ENCODE results near the gene MEDAG.

Gene MEDAG

GRCh38 chr13:30863231-30863630 is 42.8 kb upstream of the MEDAG start:
- DNase-seq (ENCODE audit: low read depth) = no peak
- H3K4me3 ChIP-seq (ENCODE audit: low read depth, low read length) = no peak overlapping the region
- TF ChIP-seq, protein P1, sequence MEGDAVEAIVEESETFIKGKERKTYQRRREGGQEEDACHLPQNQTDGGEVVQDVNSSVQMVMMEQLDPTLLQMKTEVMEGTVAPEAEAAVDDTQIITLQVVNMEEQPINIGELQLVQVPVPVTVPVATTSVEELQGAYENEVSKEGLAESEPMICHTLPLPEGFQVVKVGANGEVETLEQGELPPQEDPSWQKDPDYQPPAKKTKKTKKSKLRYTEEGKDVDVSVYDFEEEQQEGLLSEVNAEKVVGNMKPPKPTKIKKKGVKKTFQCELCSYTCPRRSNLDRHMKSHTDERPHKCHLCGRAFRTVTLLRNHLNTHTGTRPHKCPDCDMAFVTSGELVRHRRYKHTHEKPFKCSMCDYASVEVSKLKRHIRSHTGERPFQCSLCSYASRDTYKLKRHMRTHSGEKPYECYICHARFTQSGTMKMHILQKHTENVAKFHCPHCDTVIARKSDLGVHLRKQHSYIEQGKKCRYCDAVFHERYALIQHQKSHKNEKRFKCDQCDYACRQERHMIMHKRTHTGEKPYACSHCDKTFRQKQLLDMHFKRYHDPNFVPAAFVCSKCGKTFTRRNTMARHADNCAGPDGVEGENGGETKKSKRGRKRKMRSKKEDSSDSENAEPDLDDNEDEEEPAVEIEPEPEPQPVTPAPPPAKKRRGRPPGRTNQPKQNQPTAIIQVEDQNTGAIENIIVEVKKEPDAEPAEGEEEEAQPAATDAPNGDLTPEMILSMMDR (conservative IDR thresholded peaks at IDR 0.05; ENCODE audit: low read depth, low read length) = no peak

GRCh38 chr13:30863796-30864195 is 42.3 kb upstream of the MEDAG start:
- no peak overlapping the region for H3K4me3 ChIP-seq (ENCODE audit: low read depth, low read length)
- TF ChIP-seq, protein P1 (conservative IDR thresholded peaks at IDR 0.05; ENCODE audit: low read depth, low read length) = no peak
- DNase-seq (ENCODE audit: low read depth) = no peak

DNA sequence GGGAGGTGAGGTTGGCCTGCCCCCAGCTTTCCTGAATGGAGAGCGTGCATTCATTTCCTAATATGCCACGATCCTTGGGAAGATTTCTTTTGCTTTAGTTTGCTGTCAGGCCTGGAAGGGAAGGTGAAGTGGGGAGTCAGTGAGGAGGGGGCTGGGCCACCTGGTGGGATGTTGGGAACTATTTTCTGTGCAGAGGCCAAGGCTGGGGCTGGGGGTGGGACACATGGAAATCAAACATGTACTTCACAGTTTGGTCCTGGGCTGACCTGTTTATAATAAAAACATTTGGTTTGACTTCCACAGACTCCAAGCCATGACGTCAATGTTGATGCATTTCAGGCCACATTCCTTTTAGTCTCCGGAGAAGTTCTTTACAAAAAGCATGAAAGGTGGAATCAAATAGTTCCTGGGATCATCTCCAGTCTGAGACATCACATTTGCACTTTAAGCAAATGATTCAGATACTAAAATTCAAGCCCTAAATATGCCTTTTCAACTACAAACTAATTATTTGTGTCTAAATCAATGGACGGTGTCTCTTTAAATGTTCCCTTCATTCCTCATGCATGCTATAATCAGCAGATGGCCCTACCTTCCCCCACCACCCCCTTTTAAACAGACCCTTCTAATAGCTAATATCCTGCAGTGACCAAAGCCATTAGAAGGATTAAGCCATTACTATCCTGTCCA is 41.5 kb upstream of the MEDAG start:
- no peak overlapping the region for H3K4me3 ChIP-seq (ENCODE audit: low read depth, low read length)
- TF ChIP-seq, protein P1 (conservative IDR thresholded peaks at IDR 0.05; ENCODE audit: low read depth, low read length) = no peak
- DNase-seq (ENCODE audit: low read depth) = peak; percentile 98

DNA sequence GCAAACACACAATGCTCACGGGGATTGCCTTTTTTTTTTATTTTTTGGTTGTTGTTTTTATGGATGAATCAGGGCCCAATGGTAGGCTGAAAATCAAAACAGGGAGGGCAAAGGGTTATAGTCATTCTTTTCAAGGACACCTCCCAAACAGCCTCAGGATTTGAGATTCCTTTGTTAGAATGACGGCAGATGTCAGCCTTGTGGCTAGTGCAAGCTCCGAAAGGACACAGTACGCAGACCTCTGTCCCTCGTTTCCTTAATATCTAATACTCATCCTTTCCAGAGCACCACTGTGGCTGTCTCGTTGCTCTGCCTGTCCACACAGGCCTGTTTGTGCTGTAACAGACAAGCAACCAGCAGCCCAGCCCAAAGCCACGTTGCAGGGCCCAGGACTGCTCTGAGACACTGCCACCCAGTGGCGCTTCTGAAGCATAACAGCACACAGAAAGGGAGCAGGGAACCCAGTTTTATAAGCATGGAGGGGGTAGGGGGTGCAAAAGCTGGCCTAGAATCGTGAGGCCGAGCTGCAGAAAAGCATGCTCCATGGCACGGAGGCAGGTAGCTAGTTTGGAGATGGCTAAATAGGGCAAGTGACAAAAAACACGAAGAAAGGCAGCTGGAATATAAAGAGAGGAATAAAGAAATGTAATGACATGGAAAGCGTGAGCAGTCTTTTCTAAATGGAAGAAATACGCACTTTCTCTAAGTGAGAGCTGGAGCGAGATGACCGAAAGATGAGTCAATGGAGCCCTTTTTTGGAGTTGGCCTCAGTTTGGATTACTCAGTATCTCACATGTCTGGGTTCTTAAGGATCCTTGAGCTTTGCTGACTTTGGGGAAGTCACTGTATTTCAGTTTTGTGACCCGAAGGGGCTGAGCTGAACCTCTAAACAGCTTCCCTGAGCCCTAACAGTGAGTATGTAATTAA is 40.7 kb upstream of the MEDAG start:
- no peak overlapping the region for H3K4me3 ChIP-seq (ENCODE audit: low read depth, low read length)
- TF ChIP-seq, protein P1 (conservative IDR thresholded peaks at IDR 0.05; ENCODE audit: low read depth, low read length) = peak; percentile 97
- DNase-seq (ENCODE audit: low read depth) = peak; percentile 98

DNA sequence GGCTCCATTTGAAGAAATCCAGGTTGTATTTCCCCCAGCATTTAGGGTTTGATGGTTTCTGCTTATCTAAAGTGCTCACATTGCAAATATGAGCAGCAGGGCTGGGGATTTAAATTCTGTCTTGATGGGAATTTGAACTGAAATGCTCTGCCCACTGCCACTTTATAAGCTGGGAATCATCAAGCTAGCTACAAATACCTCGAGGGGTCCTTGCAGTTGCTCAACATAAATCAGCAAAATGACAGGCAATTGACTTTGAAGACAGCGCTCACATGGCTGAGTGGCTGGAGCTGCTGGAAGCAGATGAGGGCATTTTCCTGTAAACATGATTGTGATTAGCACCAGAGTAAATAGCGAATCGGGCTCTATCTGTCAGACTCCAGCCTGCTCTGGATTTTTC is 39.4 kb upstream of the MEDAG start:
- no peak overlapping the region for H3K4me3 ChIP-seq (ENCODE audit: low read depth, low read length)
- DNase-seq (ENCODE audit: low read depth) = no peak
- TF ChIP-seq, protein P1 (conservative IDR thresholded peaks at IDR 0.05; ENCODE audit: low read depth, low read length) = no peak

- TF ChIP-seq, protein P1 (conservative IDR thresholded peaks at IDR 0.05; ENCODE audit: low read depth, low read length) = no peak
- H3K4me3 ChIP-seq (ENCODE audit: low read depth, low read length) = no peak overlapping the region
- no peak for DNase-seq (ENCODE audit: low read depth)
These were observed 38.9 kb upstream of the MEDAG start for GRCh38 chr13:30867089-30867669.

All from choroid plexus epithelial cell (primary cell).